GM12891 (cell line): Measurements from ENCODE around the gene SMIM44.

Experiments
- POLR2A ChIP-seq: IDR thresholded peaks from 2 replicates; pipeline ENCODE4 v1.6.1; 2011; ENCODE audit warnings: low read depth, low read length, control low read depth
- POLR2AphosphoS5 ChIP-seq: IDR thresholded peaks from 2 replicates; pipeline ENCODE4 v1.6.1; 2011; ENCODE audit warnings: low read depth, low read length, control low read depth
- SPI1 ChIP-seq: IDR thresholded peaks from 2 replicates; pipeline ENCODE4 v1.6.1; 2011; ENCODE audit warnings: low read depth, low read length, control low read depth
- TAF1 ChIP-seq: IDR thresholded peaks from 2 replicates; pipeline ENCODE4 v1.6.1; 2011; ENCODE audit warnings: low read depth, low read length, control low read depth

- TF ChIP-seq TAF1 (no peak), POLR2A (no peak), POLR2AphosphoS5 (no peak), SPI1 (no peak)
These were observed 31.7 kb upstream of the SMIM44 start for GRCh38 chr19:3514930-3515329.
